GM19193 (cell line): Measurements from ENCODE around the gene RNF148.

Experiments used
- POLR2A ChIP-seq: IDR thresholded peaks from 4 replicates; pipeline ENCODE4 v1.6.1; 2011; ENCODE audit not compliant: insufficient read depth, insufficient read length; ENCODE audit errors: extremely low read depth

Gene RNF148

GRCh38 chr7:122675011-122675410 is 27.7 kb downstream of the RNF148 start:
- no peak for TF ChIP-seq POLR2A

GRCh38 chr7:122674502-122674901 is 28.2 kb downstream of the RNF148 start:
- no peak for TF ChIP-seq POLR2A

DNA sequence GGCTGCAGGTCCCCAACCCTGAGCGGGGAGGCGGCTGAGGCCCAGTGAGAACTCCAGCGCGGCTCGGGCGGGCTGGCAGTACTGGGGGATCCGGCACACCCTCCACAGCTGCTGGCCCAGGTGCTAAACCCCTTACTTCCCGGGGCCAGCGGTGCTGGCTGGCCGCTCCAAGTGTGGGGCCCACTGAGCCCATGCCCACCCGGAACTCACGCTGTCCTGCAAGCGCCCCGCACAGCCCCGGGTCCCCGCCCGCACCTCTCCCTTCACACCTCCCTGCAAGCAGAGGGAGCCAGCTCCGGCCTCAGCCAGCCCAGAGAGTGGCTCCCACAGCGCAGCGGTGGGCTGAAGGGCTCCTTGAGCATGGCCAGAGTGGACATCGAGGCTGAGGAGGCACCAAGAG is 28.8 kb downstream of the RNF148 start:
- no peak for TF ChIP-seq POLR2A

DNA sequence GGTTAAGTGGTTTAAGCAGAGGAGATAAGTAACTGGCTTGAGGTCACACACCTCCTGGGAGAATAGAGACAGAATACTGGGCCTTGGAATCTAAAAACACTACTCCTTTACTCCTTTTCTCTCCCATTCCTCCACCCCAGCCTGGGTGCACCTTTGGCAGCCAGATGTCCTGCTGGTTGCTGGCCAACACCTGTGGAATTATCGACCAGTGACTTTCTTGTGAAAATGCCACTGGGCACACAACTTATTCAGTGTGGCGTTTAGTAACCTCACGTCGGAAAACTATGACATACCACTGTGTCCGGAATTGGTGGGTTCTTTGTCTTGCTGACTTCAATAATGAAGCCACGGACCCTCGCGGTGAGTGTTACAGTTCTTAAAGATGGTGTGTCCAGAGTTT is 30.2 kb downstream of the RNF148 start:
- no peak for TF ChIP-seq POLR2A

- no peak for TF ChIP-seq POLR2A
Measured at GRCh38 chr7:122663733-122664132, 39.0 kb downstream of the RNF148 start.

GRCh38 chr7:122658856-122659255 is 43.9 kb downstream of the RNF148 start:
- no peak for TF ChIP-seq POLR2A

DNA sequence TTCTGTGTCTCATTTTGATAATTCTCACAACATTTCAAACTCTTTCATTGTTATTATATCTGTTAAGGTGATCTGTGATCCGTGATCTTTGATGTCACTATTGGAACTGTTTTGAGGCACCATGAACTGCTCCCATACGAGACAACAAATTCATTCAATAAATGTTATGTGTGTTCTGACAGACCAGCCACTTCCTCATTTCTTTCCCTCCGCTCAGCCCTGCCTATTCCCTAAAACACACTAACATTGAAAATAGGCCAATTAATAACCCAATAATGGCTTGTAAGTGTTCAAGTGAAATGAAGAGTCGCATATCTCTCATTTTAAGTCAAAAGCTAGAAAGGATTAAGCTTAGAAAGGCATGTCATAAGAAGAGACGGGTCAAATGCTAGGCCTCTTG is 49.0 kb downstream of the RNF148 start:
- TF ChIP-seq POLR2A, result no peak

DNA sequence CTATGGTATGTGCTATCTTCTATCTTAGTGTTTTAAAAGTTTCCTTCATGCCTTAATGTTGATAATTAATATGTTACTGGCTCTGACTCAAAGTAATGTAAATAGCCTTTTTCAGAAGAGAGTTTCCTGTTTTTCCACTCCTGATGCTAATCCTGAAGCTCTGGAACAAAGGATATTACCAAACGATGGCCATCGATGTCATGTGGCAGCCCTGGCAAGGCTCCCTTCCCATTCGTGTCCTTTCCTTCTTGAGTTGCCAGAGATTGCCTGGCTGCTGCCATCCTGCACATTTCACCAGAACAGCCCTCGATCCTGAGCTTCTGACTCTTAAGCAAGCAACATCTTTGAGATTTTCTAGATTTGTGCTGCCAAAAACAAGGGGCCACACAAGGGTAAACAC is 49.8 kb downstream of the RNF148 start:
- no peak for TF ChIP-seq POLR2A
